Neural cell (in vitro differentiated cells): ENCODE measurements around the gene UBAC2.

Experiments used
- CTCF ChIP-seq: fragments of 450-650 bp; IDR thresholded peaks from 2 replicates; pipeline ENCODE4 v1.5.1; 2014; ENCODE audit warnings: antibody characterized with exemption, mild to moderate bottlenecking, moderate library complexity; ENCODE audit not compliant: poor library complexity, severe bottlenecking
- EP300 ChIP-seq: fragments of 450-650 bp; conservative IDR thresholded peaks from 2 replicates; pipeline ENCODE4 v1.6.1; 2014; ENCODE audit warnings: antibody characterized with exemption, mild to moderate bottlenecking, moderate library complexity; ENCODE audit not compliant: poor library complexity, severe bottlenecking
- EZH2 ChIP-seq: fragments of 200-600, 300-800 bp; shearing (Covaris generic), sonication (generic); IDR thresholded peaks from 2 replicates; pipeline ENCODE4 v1.6.1; 2014; ENCODE audit warnings: antibody characterized with exemption, low read length, borderline replicate concordance, mild to moderate bottlenecking; ENCODE audit not compliant: insufficient read depth, poor library complexity, severe bottlenecking
- MXI1 ChIP-seq: fragments of 450-650 bp; conservative IDR thresholded peaks from 2 replicates; pipeline ENCODE4 v1.6.1; 2014; ENCODE audit warnings: antibody characterized with exemption, mild to moderate bottlenecking; ENCODE audit not compliant: poor library complexity, severe bottlenecking
- RAD21 ChIP-seq: fragments of 450-650 bp; conservative IDR thresholded peaks from 2 replicates; pipeline ENCODE4 v1.6.1; 2014; ENCODE audit warnings: antibody characterized with exemption, mild to moderate bottlenecking, moderate library complexity
- REST ChIP-seq: IDR thresholded peaks from 2 replicates; pipeline ENCODE4 v1.6.1; 2012; ENCODE audit warnings: borderline replicate concordance

- no peak for TF ChIP-seq EP300
- TF ChIP-seq CTCF = no peak
- no peak for TF ChIP-seq EZH2
- TF ChIP-seq REST = no peak
- no peak for TF ChIP-seq MXI1
- no peak for TF ChIP-seq RAD21
Measured at GRCh38 chr13:99227909-99228688, 27.4 kb downstream of the UBAC2 start.
